ENCODE measurements around the gene PKHD1.

PKHD1 gene

DNA sequence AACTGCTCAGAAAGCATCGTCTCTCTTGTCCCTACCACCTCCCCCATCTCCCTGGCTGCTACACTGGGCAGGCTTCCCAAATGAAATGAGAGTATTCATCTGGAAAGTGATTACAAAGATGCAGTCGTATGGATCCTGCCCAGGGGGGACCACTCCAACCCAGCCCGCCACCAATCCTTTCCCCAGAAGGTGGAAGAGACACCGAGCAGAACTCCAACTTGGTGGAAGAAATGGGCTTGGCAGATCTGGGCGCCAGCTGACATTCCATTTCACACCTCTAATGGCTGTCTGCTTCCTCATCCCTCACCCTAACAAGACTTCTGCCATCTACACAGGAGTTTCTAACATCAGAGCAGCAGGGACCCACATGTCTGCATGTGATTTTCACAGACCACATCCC lies 12.7 kb downstream of the PKHD1 start:
- TF ChIP-seq TCF12 (IDR thresholded peaks at IDR 0.05; ENCODE audit: low read depth) (no peak), RAD21 (IDR thresholded peaks at IDR 0.05; ENCODE audit: low read depth) (no peak), YY1 (IDR thresholded peaks at IDR 0.05; ENCODE audit: low read depth) (no peak), TAF1 (IDR thresholded peaks at IDR 0.05; ENCODE audit: low read depth) (no peak), CEBPB (IDR thresholded peaks at IDR 0.05) (no peak)
- TF ChIP-seq, protein P1, sequence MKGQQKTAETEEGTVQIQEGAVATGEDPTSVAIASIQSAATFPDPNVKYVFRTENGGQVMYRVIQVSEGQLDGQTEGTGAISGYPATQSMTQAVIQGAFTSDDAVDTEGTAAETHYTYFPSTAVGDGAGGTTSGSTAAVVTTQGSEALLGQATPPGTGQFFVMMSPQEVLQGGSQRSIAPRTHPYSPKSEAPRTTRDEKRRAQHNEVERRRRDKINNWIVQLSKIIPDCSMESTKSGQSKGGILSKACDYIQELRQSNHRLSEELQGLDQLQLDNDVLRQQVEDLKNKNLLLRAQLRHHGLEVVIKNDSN (IDR thresholded peaks at IDR 0.05): no peak
- TF ChIP-seq, protein P2, sequence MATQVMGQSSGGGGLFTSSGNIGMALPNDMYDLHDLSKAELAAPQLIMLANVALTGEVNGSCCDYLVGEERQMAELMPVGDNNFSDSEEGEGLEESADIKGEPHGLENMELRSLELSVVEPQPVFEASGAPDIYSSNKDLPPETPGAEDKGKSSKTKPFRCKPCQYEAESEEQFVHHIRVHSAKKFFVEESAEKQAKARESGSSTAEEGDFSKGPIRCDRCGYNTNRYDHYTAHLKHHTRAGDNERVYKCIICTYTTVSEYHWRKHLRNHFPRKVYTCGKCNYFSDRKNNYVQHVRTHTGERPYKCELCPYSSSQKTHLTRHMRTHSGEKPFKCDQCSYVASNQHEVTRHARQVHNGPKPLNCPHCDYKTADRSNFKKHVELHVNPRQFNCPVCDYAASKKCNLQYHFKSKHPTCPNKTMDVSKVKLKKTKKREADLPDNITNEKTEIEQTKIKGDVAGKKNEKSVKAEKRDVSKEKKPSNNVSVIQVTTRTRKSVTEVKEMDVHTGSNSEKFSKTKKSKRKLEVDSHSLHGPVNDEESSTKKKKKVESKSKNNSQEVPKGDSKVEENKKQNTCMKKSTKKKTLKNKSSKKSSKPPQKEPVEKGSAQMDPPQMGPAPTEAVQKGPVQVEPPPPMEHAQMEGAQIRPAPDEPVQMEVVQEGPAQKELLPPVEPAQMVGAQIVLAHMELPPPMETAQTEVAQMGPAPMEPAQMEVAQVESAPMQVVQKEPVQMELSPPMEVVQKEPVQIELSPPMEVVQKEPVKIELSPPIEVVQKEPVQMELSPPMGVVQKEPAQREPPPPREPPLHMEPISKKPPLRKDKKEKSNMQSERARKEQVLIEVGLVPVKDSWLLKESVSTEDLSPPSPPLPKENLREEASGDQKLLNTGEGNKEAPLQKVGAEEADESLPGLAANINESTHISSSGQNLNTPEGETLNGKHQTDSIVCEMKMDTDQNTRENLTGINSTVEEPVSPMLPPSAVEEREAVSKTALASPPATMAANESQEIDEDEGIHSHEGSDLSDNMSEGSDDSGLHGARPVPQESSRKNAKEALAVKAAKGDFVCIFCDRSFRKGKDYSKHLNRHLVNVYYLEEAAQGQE (IDR thresholded peaks at IDR 0.05; ENCODE audit: low read depth): no peak
- TF ChIP-seq, protein P3, sequence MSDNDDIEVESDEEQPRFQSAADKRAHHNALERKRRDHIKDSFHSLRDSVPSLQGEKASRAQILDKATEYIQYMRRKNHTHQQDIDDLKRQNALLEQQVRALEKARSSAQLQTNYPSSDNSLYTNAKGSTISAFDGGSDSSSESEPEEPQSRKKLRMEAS (IDR thresholded peaks at IDR 0.05): no peak

DNA sequence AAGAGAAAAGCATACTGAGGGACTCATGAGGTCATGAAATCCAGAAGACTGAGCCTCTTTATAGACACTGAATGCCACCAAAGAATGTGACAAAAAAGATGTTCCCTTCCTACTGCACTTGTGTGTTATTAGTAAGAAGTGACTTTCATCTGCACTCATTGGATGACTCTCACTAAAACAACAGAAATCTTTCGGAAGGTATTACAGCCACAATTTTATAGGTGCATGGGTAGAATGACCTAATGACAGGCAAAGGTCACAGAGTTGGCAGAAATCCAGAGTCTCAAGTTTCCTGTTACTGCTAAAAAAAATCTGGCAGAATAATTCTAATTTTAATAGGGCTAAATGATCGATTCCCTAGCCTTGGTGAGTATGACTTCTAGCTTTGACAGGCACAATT lies 13.3 kb downstream of the PKHD1 start:
- peak; percentile 36; the same call in 1 of the 2 replicates for TF ChIP-seq NFIC (IDR thresholded peaks at IDR 0.05)
- no peak for TF ChIP-seq TCF12 (IDR thresholded peaks at IDR 0.05; ENCODE audit: low read depth)

DNA sequence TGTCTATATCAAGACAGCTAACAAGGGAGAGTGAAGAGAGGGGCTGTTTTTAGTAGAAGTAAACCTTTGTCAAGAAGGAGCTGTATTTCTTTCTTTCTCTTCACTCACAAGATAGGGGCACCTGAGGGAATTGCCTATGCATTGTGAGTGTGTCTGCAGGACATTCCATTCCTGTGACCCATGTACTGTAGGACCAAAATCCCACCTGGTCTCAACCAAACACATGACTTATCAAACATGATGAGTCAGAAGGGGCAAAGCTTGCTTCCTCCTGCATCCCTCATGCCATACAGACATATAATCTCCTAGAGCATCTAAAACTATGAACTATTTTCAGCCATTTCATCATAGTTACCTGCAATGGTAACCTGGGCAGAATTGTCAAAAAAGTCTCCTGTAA lies 21.8 kb downstream of the PKHD1 start:
- TF ChIP-seq TAF1 (IDR thresholded peaks at IDR 0.05; ENCODE audit: low read depth): no peak
- no peak for TF ChIP-seq YY1 (IDR thresholded peaks at IDR 0.05; ENCODE audit: low read depth)

DNA sequence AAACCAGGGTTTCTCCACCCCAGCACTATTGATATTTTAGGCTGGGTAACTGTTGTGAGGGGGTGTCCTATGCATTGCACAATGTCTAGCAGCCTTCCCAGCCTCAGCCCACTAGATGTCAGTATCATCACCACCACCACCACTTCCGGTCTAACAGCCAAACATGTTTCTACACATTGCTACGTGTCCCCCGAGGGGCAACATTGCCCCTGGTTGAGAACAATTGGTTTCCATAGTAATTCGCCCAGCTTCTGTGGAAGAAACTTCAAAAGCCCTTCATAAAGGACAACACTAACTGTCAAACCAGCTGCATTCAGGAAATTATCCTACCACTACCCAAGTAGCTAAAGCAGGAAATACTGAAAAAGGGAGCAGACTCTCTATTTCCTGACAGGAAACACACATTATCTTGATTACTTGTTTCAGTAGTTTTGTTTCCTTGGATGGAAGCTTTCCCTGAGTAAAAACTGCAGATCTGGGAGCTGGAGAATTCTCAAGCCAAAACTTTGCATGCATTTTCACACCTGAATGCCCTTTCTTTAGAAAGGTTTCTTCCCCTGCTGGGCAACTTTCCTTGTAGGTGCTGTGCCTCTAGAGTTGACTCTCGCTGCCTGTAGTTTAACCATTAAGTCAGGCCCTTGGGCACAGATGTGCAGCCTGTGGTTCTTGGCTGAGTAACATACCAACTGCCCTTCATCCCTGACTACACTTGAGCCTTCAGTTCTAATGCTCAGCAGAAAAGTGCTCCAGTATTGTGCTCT lies 23.6 kb downstream of the PKHD1 start:
- TF ChIP-seq RAD21 (IDR thresholded peaks at IDR 0.05; ENCODE audit: low read depth): peak; percentile 41; the same call in 1 of the 2 replicates
- peak; percentile 92 for TF ChIP-seq CEBPB (IDR thresholded peaks at IDR 0.05)
- TF ChIP-seq EP300 (IDR thresholded peaks at IDR 0.05; ENCODE audit: borderline replicate concordance): no peak
- no peak for TF ChIP-seq ZBTB7A (IDR thresholded peaks at IDR 0.05; ENCODE audit: low read depth)

DNA sequence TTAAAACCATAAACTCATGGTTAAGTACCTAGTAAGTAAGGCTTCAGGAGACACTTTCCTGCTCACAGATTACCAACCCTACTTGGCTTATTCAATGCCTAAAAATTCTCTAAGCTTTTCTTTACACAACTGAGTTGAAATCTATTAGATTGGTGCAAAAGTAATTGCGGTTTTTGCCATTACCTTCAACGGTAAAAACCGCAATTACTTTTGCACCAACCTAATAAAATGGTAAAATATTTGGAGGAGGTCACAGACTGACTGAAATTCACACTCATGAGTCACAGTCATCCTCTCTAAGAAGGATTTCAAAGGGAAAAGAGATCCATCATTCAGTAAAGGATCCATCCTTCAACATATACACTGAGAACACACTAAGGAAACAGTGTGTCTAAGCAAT lies 25.9 kb downstream of the PKHD1 start:
- TF ChIP-seq YY1 (IDR thresholded peaks at IDR 0.05; ENCODE audit: low read depth) (no peak), EGR1 (IDR thresholded peaks at IDR 0.05) (no peak), CEBPB (IDR thresholded peaks at IDR 0.05) (no peak), CREB1 (IDR thresholded peaks at IDR 0.05; ENCODE audit: low read depth) (no peak), NFIC (IDR thresholded peaks at IDR 0.05) (no peak), TEAD4 (IDR thresholded peaks at IDR 0.05) (no peak), FOXM1 (IDR thresholded peaks at IDR 0.05; ENCODE audit: borderline replicate concordance, low read depth) (no peak), TCF12 (IDR thresholded peaks at IDR 0.05; ENCODE audit: low read depth) (no peak), ZBTB7A (IDR thresholded peaks at IDR 0.05; ENCODE audit: low read depth) (no peak), RAD21 (IDR thresholded peaks at IDR 0.05; ENCODE audit: low read depth) (no peak), TAF1 (IDR thresholded peaks at IDR 0.05; ENCODE audit: low read depth) (no peak), EP300 (IDR thresholded peaks at IDR 0.05; ENCODE audit: borderline replicate concordance) (no peak)
- TF ChIP-seq, protein P1 (IDR thresholded peaks at IDR 0.05): no peak
- TF ChIP-seq, protein P3 (IDR thresholded peaks at IDR 0.05): no peak
- TF ChIP-seq, protein P2 (IDR thresholded peaks at IDR 0.05; ENCODE audit: low read depth): no peak

DNA sequence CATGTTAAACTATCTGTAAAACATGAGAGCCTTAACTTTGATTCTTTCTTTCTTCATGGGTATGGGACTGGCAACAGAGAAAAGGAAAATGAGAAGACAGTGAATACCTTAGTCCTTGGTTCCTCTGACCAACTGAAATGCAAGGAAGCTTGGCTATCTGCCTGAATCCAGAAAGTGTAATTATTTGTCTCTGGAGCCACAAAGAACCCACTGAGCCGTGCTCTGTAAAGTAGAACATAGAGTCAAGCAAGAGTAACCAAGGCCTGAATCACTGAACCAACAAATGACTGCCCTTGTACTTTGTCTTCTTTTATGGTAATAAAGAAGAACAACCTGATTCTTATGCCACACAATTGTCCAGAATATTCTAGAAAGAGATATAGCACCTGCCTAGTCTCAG lies 27.6 kb downstream of the PKHD1 start:
- no peak for TF ChIP-seq TAF1 (IDR thresholded peaks at IDR 0.05; ENCODE audit: low read depth)
- TF ChIP-seq, protein P3 (IDR thresholded peaks at IDR 0.05): no peak
- no peak for TF ChIP-seq TEAD4 (IDR thresholded peaks at IDR 0.05)
- TF ChIP-seq CREB1 (IDR thresholded peaks at IDR 0.05; ENCODE audit: low read depth): no peak
- TF ChIP-seq ZBTB7A (IDR thresholded peaks at IDR 0.05; ENCODE audit: low read depth): no peak
- no peak for TF ChIP-seq NFIC (IDR thresholded peaks at IDR 0.05)
- no peak for TF ChIP-seq YY1 (IDR thresholded peaks at IDR 0.05; ENCODE audit: low read depth)
- TF ChIP-seq EP300 (IDR thresholded peaks at IDR 0.05; ENCODE audit: borderline replicate concordance): no peak
- no peak for TF ChIP-seq RAD21 (IDR thresholded peaks at IDR 0.05; ENCODE audit: low read depth)
- no peak for TF ChIP-seq FOXM1 (IDR thresholded peaks at IDR 0.05; ENCODE audit: borderline replicate concordance, low read depth)
- TF ChIP-seq EGR1 (IDR thresholded peaks at IDR 0.05): no peak
- TF ChIP-seq TCF12 (IDR thresholded peaks at IDR 0.05; ENCODE audit: low read depth): no peak

Measured in Ishikawa (cell line).